Measurements from ENCODE around the gene LCOR.

DNA sequence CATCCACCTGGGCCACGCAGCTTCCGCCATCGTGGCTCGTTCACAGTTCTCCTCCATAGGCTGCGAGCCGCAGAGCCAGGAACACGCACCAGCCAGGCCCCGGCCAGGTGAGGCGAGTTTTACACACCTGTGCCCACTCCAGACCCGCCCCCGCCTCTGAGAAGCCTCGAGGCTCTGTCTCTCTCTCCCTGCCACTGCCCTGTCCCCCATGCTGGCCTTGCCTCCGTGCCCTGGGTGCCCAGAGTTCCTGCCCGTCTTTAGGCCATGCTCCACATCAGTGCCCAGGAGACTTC, 211.4 kb downstream of the LCOR start:
- no peak for TF ChIP-seq NCOA1 (CRISPR knock-in tag; IDR thresholded peaks at IDR 0.05)
- no peak for TF ChIP-seq POLR2A (IDR thresholded peaks at IDR 0.05; ENCODE audit: insufficient read depth in 1 of 2, low read depth in 2 of 2, low read length in 2 of 2)
- no peak for TF ChIP-seq PHF20 (CRISPR knock-in tag; IDR thresholded peaks at IDR 0.05)
- TF ChIP-seq, protein P1, sequence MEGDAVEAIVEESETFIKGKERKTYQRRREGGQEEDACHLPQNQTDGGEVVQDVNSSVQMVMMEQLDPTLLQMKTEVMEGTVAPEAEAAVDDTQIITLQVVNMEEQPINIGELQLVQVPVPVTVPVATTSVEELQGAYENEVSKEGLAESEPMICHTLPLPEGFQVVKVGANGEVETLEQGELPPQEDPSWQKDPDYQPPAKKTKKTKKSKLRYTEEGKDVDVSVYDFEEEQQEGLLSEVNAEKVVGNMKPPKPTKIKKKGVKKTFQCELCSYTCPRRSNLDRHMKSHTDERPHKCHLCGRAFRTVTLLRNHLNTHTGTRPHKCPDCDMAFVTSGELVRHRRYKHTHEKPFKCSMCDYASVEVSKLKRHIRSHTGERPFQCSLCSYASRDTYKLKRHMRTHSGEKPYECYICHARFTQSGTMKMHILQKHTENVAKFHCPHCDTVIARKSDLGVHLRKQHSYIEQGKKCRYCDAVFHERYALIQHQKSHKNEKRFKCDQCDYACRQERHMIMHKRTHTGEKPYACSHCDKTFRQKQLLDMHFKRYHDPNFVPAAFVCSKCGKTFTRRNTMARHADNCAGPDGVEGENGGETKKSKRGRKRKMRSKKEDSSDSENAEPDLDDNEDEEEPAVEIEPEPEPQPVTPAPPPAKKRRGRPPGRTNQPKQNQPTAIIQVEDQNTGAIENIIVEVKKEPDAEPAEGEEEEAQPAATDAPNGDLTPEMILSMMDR (CRISPR knock-in tag; IDR thresholded peaks at IDR 0.05), result no peak
- no peak for TF ChIP-seq NFE2L1 (CRISPR knock-in tag; IDR thresholded peaks at IDR 0.05; ENCODE audit: borderline replicate concordance)
- no peak for TF ChIP-seq IRF2 (CRISPR knock-in tag; IDR thresholded peaks at IDR 0.05)
- no peak for TF ChIP-seq NFKBIZ (CRISPR knock-in tag; IDR thresholded peaks at IDR 0.05)
- no peak for TF ChIP-seq ZNF777 (CRISPR knock-in tag; IDR thresholded peaks at IDR 0.05)
